GM12892 (cell line): Measurements from ENCODE around the gene SNURF.

Experiments used
- POLR2A ChIP-seq: IDR thresholded peaks from 2 replicates; pipeline ENCODE4 v1.6.1; 2011; ENCODE audit warnings: low read depth, low read length, control low read depth
- POLR2AphosphoS5 ChIP-seq: IDR thresholded peaks from 2 replicates; pipeline ENCODE4 v1.6.1; 2011; ENCODE audit warnings: low read depth, low read length, control low read depth

- TF ChIP-seq POLR2A, result no peak
- TF ChIP-seq POLR2AphosphoS5, result no peak
Observed at GRCh38 chr15:24961967-24962366, 7.2 kb downstream of the SNURF start.
